Measurements from ENCODE around the gene PLCL2.
"Not testable (repeated sequence)": the region's sequence is repeated elsewhere in the genome, so short reads cannot be mapped to it uniquely, and the experiment has no call there.

Gene PLCL2

GRCh38 chr3:16940769-16941700, 56.3 kb downstream of the PLCL2 start:
- Histone ChIP-seq H3K27ac (ENCODE audit: low read depth, low read length) (no peak overlapping the region), H3K36me3 (ENCODE audit: control insufficient read depth, insufficient read depth, low read length) (no peaks in the 10 kb centered on the region), H3K4me3 (ENCODE audit: low read length) (no peak overlapping the region), H3K27me3 (ENCODE audit: control insufficient read depth, insufficient read depth, low read length) (no peaks in the 10 kb centered on the region), H3K9ac (ENCODE audit: low read length) (no peak overlapping the region), H3K4me1 (ENCODE audit: control insufficient read depth, insufficient read depth, low read length) (no peaks in the 10 kb centered on the region)

- no peak overlapping the region for H3K4me3 ChIP-seq (ENCODE audit: low read length)
- no peaks in the 10 kb centered on the region for H3K27me3 ChIP-seq (ENCODE audit: control insufficient read depth, insufficient read depth, low read length)
- no peaks in the 10 kb centered on the region for H3K36me3 ChIP-seq (ENCODE audit: control insufficient read depth, insufficient read depth, low read length)
- H3K27ac ChIP-seq (ENCODE audit: low read depth, low read length) = no peak overlapping the region
- no peak overlapping the region for H3K9ac ChIP-seq (ENCODE audit: low read length)
- H3K4me1 ChIP-seq (ENCODE audit: control insufficient read depth, insufficient read depth, low read length) = no peaks in the 10 kb centered on the region
These were observed 58.2 kb downstream of the PLCL2 start for GRCh38 chr3:16942955-16943354.

DNA sequence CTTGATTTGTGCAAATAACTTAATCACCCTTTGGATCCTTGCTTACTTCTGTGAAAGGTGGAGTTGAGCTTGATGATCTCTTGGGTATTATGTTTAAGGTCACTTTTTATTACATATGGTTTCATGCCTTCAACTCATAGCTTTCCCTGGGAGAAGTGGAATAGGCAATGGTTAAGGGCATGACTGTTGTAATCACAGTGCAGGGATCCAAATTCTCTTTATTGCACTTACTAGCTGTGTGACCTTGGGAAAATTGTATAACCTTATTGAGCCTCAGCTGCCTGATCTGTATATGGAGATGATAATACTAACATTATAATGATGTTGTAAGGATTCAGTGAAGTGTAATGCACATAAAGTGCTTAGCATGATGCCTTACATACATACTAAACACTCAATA, 59.1 kb downstream of the PLCL2 start:
- Histone ChIP-seq H3K27me3 (ENCODE audit: control insufficient read depth, insufficient read depth, low read length) (no peaks in the 10 kb centered on the region), H3K9ac (ENCODE audit: low read length) (no peak overlapping the region), H3K4me1 (ENCODE audit: control insufficient read depth, insufficient read depth, low read length) (no peaks in the 10 kb centered on the region), H3K27ac (ENCODE audit: low read depth, low read length) (no peak overlapping the region), H3K36me3 (ENCODE audit: control insufficient read depth, insufficient read depth, low read length) (no peaks in the 10 kb centered on the region), H3K4me3 (ENCODE audit: low read length) (no peak overlapping the region)

DNA sequence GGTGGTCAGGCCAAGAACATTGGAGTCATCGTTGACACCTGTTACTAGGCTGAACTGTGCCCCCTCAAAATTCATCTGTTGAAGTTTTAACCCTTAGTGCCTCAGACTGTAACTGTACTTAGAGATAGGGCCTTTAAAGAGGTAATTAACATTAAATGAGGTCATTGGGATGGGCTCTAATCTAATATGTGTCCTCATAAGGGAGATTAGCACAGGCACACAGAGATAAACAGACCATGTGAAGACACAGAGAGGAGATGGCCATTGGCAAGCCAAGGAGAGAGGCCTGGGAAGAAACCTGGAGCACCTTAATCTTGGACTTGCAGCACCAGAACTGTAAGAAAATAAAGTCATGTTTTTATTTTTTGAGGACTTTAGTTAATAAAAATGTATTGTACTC, 59.6 kb downstream of the PLCL2 start:
- no peaks in the 10 kb centered on the region for H3K27me3 ChIP-seq (ENCODE audit: control insufficient read depth, insufficient read depth, low read length)
- H3K27ac ChIP-seq (ENCODE audit: low read depth, low read length) = no peak overlapping the region
- H3K4me3 ChIP-seq (ENCODE audit: low read length) = no peak overlapping the region
- H3K4me1 ChIP-seq (ENCODE audit: control insufficient read depth, insufficient read depth, low read length) = no peaks in the 10 kb centered on the region
- no peaks in the 10 kb centered on the region for H3K36me3 ChIP-seq (ENCODE audit: control insufficient read depth, insufficient read depth, low read length)
- no peak overlapping the region for H3K9ac ChIP-seq (ENCODE audit: low read length)

- Histone ChIP-seq H3K4me1 (ENCODE audit: control insufficient read depth, insufficient read depth, low read length) (no peaks in the 10 kb centered on the region), H3K27ac (ENCODE audit: low read depth, low read length) (no peak overlapping the region), H3K36me3 (ENCODE audit: control insufficient read depth, insufficient read depth, low read length) (no peaks in the 10 kb centered on the region)
These were observed 60.6 kb downstream of the PLCL2 start for GRCh38 chr3:16945330-16945729.

GRCh38 chr3:16950282-16950681, 65.5 kb downstream of the PLCL2 start:
- H3K27ac ChIP-seq (ENCODE audit: low read depth, low read length) = no peak overlapping the region
- no peaks in the 10 kb centered on the region for H3K4me1 ChIP-seq (ENCODE audit: control insufficient read depth, insufficient read depth, low read length)
- H3K4me3 ChIP-seq (ENCODE audit: low read length) = no peak overlapping the region
- H3K9ac ChIP-seq (ENCODE audit: low read length) = no peak overlapping the region
- H3K27me3 ChIP-seq (ENCODE audit: control insufficient read depth, insufficient read depth, low read length) = no peaks in the 10 kb centered on the region
- H3K36me3 ChIP-seq (ENCODE audit: control insufficient read depth, insufficient read depth, low read length) = no peaks in the 10 kb centered on the region

More at GRCh38 chr3:16945330-16945729, 60.6 kb downstream of the PLCL2 start:
- Histone ChIP-seq H3K9ac (ENCODE audit: low read length) (no peak overlapping the region), H3K4me3 (ENCODE audit: low read length) (no peak overlapping the region), H3K27me3 (ENCODE audit: control insufficient read depth, insufficient read depth, low read length) (no peaks in the 10 kb centered on the region)

- Histone ChIP-seq H3K9ac (ENCODE audit: low read length) (no peak overlapping the region), H3K4me1 (ENCODE audit: control insufficient read depth, insufficient read depth, low read length) (no peaks in the 10 kb centered on the region), H3K36me3 (ENCODE audit: control insufficient read depth, insufficient read depth, low read length) (no peaks in the 10 kb centered on the region)
These were observed 66.1 kb downstream of the PLCL2 start for GRCh38 chr3:16950845-16951244.

DNA sequence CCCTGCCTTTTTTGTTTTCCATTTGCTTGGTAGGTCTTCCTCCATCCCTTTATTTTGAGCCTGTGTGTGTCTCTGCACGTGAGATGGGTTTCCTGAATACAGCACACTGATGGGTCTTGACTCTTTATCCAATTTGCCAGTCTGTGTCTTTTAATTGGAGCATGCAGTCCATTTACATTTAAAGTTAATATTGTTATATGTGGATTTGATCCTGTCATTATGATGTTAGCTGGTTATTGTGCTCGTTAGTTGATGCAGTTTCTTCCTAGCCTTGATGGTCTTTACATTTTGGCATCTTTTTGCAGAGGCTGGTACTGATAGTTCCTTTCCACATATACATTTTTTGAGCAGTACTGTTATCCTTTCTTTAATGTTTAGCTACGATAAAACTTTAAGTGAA, 73.1 kb downstream of the PLCL2 start:
- H3K4me1 ChIP-seq (ENCODE audit: control insufficient read depth, insufficient read depth, low read length); H3K4me3 ChIP-seq (ENCODE audit: low read length); H3K36me3 ChIP-seq (ENCODE audit: control insufficient read depth, insufficient read depth, low read length); H3K27me3 ChIP-seq (ENCODE audit: control insufficient read depth, insufficient read depth, low read length); H3K9ac ChIP-seq (ENCODE audit: low read length); H3K27ac ChIP-seq (ENCODE audit: low read depth, low read length): not testable (repeated sequence)

More at GRCh38 chr3:16950845-16951244, 66.1 kb downstream of the PLCL2 start:
- Histone ChIP-seq H3K27ac (ENCODE audit: low read depth, low read length) (no peak overlapping the region), H3K27me3 (ENCODE audit: control insufficient read depth, insufficient read depth, low read length) (no peaks in the 10 kb centered on the region), H3K4me3 (ENCODE audit: low read length) (no peak overlapping the region)

GRCh38 chr3:16960125-16960524, 75.4 kb downstream of the PLCL2 start:
- H3K4me3 ChIP-seq (ENCODE audit: low read length) = no peak overlapping the region

GRCh38 chr3:16961621-16962205, 77.0 kb downstream of the PLCL2 start:
- H3K4me3 ChIP-seq (ENCODE audit: low read length) = no peak overlapping the region
- H3K9ac ChIP-seq (ENCODE audit: low read length) = no peak overlapping the region
- no peaks in the 10 kb centered on the region for H3K27me3 ChIP-seq (ENCODE audit: control insufficient read depth, insufficient read depth, low read length)
- no peaks in the 10 kb centered on the region for H3K36me3 ChIP-seq (ENCODE audit: control insufficient read depth, insufficient read depth, low read length)
- no peak overlapping the region for H3K27ac ChIP-seq (ENCODE audit: low read depth, low read length)
- no peaks in the 10 kb centered on the region for H3K4me1 ChIP-seq (ENCODE audit: control insufficient read depth, insufficient read depth, low read length)

More at GRCh38 chr3:16960125-16960524, 75.4 kb downstream of the PLCL2 start:
- Histone ChIP-seq H3K27me3 (ENCODE audit: control insufficient read depth, insufficient read depth, low read length) (no peaks in the 10 kb centered on the region), H3K27ac (ENCODE audit: low read depth, low read length) (no peak overlapping the region), H3K36me3 (ENCODE audit: control insufficient read depth, insufficient read depth, low read length) (no peaks in the 10 kb centered on the region), H3K9ac (ENCODE audit: low read length) (no peak overlapping the region), H3K4me1 (ENCODE audit: control insufficient read depth, insufficient read depth, low read length) (no peaks in the 10 kb centered on the region)

DNA sequence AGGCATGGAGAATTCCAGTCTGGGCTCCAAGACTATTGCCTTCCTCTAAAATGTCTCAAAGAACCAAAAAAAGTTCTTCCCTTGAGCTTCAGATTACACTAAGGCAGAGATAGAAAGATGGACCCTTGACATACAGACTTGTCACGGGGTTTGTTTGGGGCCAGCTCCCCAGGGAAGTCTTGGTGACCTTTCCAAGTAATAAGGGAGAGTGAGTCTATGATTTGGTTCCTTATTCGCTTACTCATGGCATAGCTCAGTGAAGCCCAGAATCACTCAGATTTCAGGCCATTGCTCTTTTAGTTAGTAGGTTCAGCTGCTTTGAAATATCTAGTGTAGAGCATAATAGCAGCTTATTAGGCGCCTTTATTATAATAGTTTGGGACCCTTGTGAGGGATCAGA, 90.3 kb downstream of the PLCL2 start:
- Histone ChIP-seq H3K4me3 (ENCODE audit: low read length) (no peak overlapping the region), H3K9ac (ENCODE audit: low read length) (no peak overlapping the region), H3K27me3 (ENCODE audit: control insufficient read depth, insufficient read depth, low read length) (no peaks in the 10 kb centered on the region), H3K36me3 (ENCODE audit: control insufficient read depth, insufficient read depth, low read length) (no peaks in the 10 kb centered on the region), H3K27ac (ENCODE audit: low read depth, low read length) (no peak overlapping the region), H3K4me1 (ENCODE audit: control insufficient read depth, insufficient read depth, low read length) (no peaks in the 10 kb centered on the region)

GRCh38 chr3:16978234-16978920, 93.6 kb downstream of the PLCL2 start:
- Histone ChIP-seq H3K4me1 (ENCODE audit: control insufficient read depth, insufficient read depth, low read length) (no peaks in the 10 kb centered on the region), H3K9ac (ENCODE audit: low read length) (no peak overlapping the region), H3K27me3 (ENCODE audit: control insufficient read depth, insufficient read depth, low read length) (no peaks in the 10 kb centered on the region), H3K27ac (ENCODE audit: low read depth, low read length) (no peak overlapping the region), H3K36me3 (ENCODE audit: control insufficient read depth, insufficient read depth, low read length) (no peaks in the 10 kb centered on the region), H3K4me3 (ENCODE audit: low read length) (no peak overlapping the region)
